GM18951 (cell line): ENCODE data around the gene MEP1B.

ENCODE experiments used
- POLR2A ChIP-seq: IDR thresholded peaks from 4 replicates; pipeline ENCODE4 v1.6.1; 2011; ENCODE audit warnings: mild to moderate bottlenecking; ENCODE audit not compliant: insufficient read length, insufficient read depth; ENCODE audit errors: extremely low read depth
- in situ Hi-C: fragments of 300-500 bp; cut with MboI; formaldehyde crosslinking; loops from one replicate; pipeline ENCODE4 v1.12.0; 2022; ENCODE audit warnings: low sequenced_read_pairs, mixed read lengths, inconsistent platforms; ENCODE audit not compliant: unreplicated experiment

The MEP1B gene

GRCh38 chr18:32237049-32237448 lies 47.2 kb downstream of the MEP1B start:
- no peak for TF ChIP-seq POLR2A
- in situ Hi-C loops = no loop called here

GRCh38 chr18:32238635-32239268 lies 48.9 kb downstream of the MEP1B start:
- no peak for TF ChIP-seq POLR2A
- in situ Hi-C loops = no loop called here

GRCh38 chr18:32242395-32242794 lies 52.6 kb downstream of the MEP1B start:
- no peak for TF ChIP-seq POLR2A
- in situ Hi-C loops = no loop called here

- in situ Hi-C loops = no loop called here
- no peak for TF ChIP-seq POLR2A
Measured at GRCh38 chr18:32243358-32243757, 53.5 kb downstream of the MEP1B start.

- in situ Hi-C loops = no loop called here
- TF ChIP-seq POLR2A = no peak
Measured at GRCh38 chr18:32244881-32245280, 55.0 kb downstream of the MEP1B start.

- no peak for TF ChIP-seq POLR2A
- in situ Hi-C loops = no loop called here
Measured at GRCh38 chr18:32249147-32249929, 59.5 kb downstream of the MEP1B start.

GRCh38 chr18:32251466-32251865 lies 61.6 kb downstream of the MEP1B start:
- in situ Hi-C loops = no loop called here
- no peak for TF ChIP-seq POLR2A

- TF ChIP-seq POLR2A = no peak
- in situ Hi-C loops = no loop called here
Measured at GRCh38 chr18:32252141-32252860, 62.5 kb downstream of the MEP1B start.

GRCh38 chr18:32255570-32255969 lies 65.7 kb downstream of the MEP1B start:
- TF ChIP-seq POLR2A = no peak
- in situ Hi-C loops = no loop called here

GRCh38 chr18:32257084-32257785 lies 67.4 kb downstream of the MEP1B start:
- no peak for TF ChIP-seq POLR2A
- in situ Hi-C loops = no loop called here

GRCh38 chr18:32258148-32258547 lies 68.3 kb downstream of the MEP1B start:
- no peak for TF ChIP-seq POLR2A
- in situ Hi-C loops = no loop called here

- no peak for TF ChIP-seq POLR2A
- in situ Hi-C loops = no loop called here
Measured at GRCh38 chr18:32258558-32259204, 68.8 kb downstream of the MEP1B start.

- TF ChIP-seq POLR2A = no peak
- in situ Hi-C loops = no loop called here
Measured at GRCh38 chr18:32259553-32259952, 69.7 kb downstream of the MEP1B start.
